ENCODE measurements around the gene BLVRB. TPM values are rescaled to one million over a fixed set of nuclear protein-coding genes. Genes with fewer than 3 reads are reported as not detected.
"Not testable (repeated sequence)": the region's sequence is repeated elsewhere in the genome, so short reads cannot be mapped to it uniquely, and the experiment has no call there.

Gene BLVRB
- total RNA-seq, 2 experiments from 2014 or later, result 15.1 to 16.5 TPM

- no peaks in the 10 kb centered on the region for H3K27me3 Mint-ChIP-seq (ENCODE audit: low read depth)
- POLR2A ChIA-PET, result interaction anchor here (2.5 to 4.3 kb wide), 3 partner anchors 18 to 24 kb away, joined by 12 to 29 read pairs (median 24); partner anchors contain the start of genes BLVRB and SERTAD1
- no peak for DNase-seq
- H3K4me3 Mint-ChIP-seq, result peak overlapping the region; percentile 98
- peak overlapping the region; percentile 98 for H3K27ac Mint-ChIP-seq
- peaks cover 16% of the 10 kb centered on the region for H3K36me3 Mint-ChIP-seq (ENCODE audit: low read depth)
- H3K9me3 Mint-ChIP-seq (ENCODE audit: insufficient read depth), result no peaks in the 10 kb centered on the region
- ATAC-seq, result no peak
- H3K4me1 Mint-ChIP-seq (ENCODE audit: low read depth), result peaks cover 18% of the 10 kb centered on the region
- CTCF ChIA-PET, result interaction anchor here (0.6 to 3.4 kb wide), 3 partner anchors 20 to 139 kb away, joined by 5 to 30 read pairs (median 21); partner anchors contain the start of gene BLVRB
Observed at GRCh38 chr19:40444825-40445312, 20.7 kb downstream of the BLVRB start.

- CTCF ChIA-PET, result interaction anchor here (1.5 to 3.4 kb wide), 3 partner anchors 20 to 139 kb away, joined by 6 to 30 read pairs (median 21); partner anchors contain the start of gene BLVRB
- Mint-ChIP-seq H3K4me3 (peak within 1 kb of the TSS; percentile 98), H3K27ac (peak within 1 kb of the TSS; percentile 98), H3K27me3 (ENCODE audit: low read depth) (no peaks in the 10 kb centered on the region), H3K9me3 (ENCODE audit: insufficient read depth) (no peaks in the 10 kb centered on the region), H3K4me1 (ENCODE audit: low read depth) (peaks cover 18% of the 10 kb centered on the region), H3K36me3 (ENCODE audit: low read depth) (peaks cover 16% of the 10 kb centered on the region)
- POLR2A ChIA-PET, result interaction anchor here (0.7 to 4.3 kb wide), 8 partner anchors 11 to 146 kb away, joined by 3 to 29 read pairs (median 6); partner anchors contain the start of genes BLVRB and SERTAD1
- ATAC-seq, result peak; percentile 78
- peak; percentile 98 for DNase-seq
Observed at GRCh38 chr19:40444000-40444824, 21.3 kb downstream of the BLVRB start, which contains the start of gene SERTAD3. TSS of gene SERTAD3 (minus strand) at chr19:40444335. CDS start at chr19:40442080, 2,255 bp downstream.

- peak overlapping the region; percentile 98 for H3K27ac Mint-ChIP-seq
- peak; percentile 100 for DNase-seq
- peak overlapping the region; percentile 98 for H3K4me3 Mint-ChIP-seq
- ATAC-seq, result peak; percentile 86
- ChIA-PET CTCF (interaction anchor here (0.9 to 3.4 kb wide), 8 partner anchors 10 to 159 kb away, joined by 3 to 30 read pairs (median 4); partner anchors contain the start of gene BLVRB), POLR2A (interaction anchor here (0.7 to 4.3 kb wide), 12 partner anchors 10 to 1110 kb away, joined by 3 to 29 read pairs (median 5); partner anchors contain the start of genes BLVRB and SERTAD1)
- H3K9me3 Mint-ChIP-seq (ENCODE audit: insufficient read depth), result no peaks in the 10 kb centered on the region
- no peaks in the 10 kb centered on the region for H3K27me3 Mint-ChIP-seq (ENCODE audit: low read depth)
- H3K4me1 Mint-ChIP-seq (ENCODE audit: low read depth), result peaks cover 18% of the 10 kb centered on the region
- H3K36me3 Mint-ChIP-seq (ENCODE audit: low read depth), result peaks cover 16% of the 10 kb centered on the region
Observed at GRCh38 chr19:40443131-40443999, 22.2 kb downstream of the BLVRB start.

GRCh38 chr19:40442328-40443130 lies 23.0 kb downstream of the BLVRB start:
- H3K27ac Mint-ChIP-seq, result peak overlapping the region; percentile 98
- no peaks in the 10 kb centered on the region for H3K9me3 Mint-ChIP-seq (ENCODE audit: insufficient read depth)
- H3K36me3 Mint-ChIP-seq (ENCODE audit: low read depth), result peaks cover 16% of the 10 kb centered on the region
- H3K27me3 Mint-ChIP-seq (ENCODE audit: low read depth), result no peaks in the 10 kb centered on the region
- H3K4me3 Mint-ChIP-seq, result peak overlapping the region; percentile 98
- peaks cover 18% of the 10 kb centered on the region for H3K4me1 Mint-ChIP-seq (ENCODE audit: low read depth)
- CTCF ChIA-PET, result interaction anchor here (0.9 to 3.4 kb wide), 8 partner anchors 9 to 160 kb away, joined by 3 to 30 read pairs (median 4); partner anchors contain the start of gene BLVRB
- DNase-seq (no peak), ATAC-seq (no peak)
- POLR2A ChIA-PET, result interaction anchor here (0.8 to 4.3 kb wide), 10 partner anchors 9 to 1111 kb away, joined by 3 to 29 read pairs (median 6); partner anchors contain the start of genes BLVRB and SERTAD1

- H3K27ac Mint-ChIP-seq, result peak overlapping the region; percentile 98
- peaks cover 18% of the 10 kb centered on the region for H3K4me1 Mint-ChIP-seq (ENCODE audit: low read depth)
- peak overlapping the region; percentile 98 for H3K4me3 Mint-ChIP-seq
- ChIA-PET POLR2A (interaction anchor here (3.4 to 4.3 kb wide), 2 partner anchors 15 to 21 kb away, joined by 24 to 29 read pairs; partner anchors contain the start of gene SERTAD1), CTCF (interaction anchor here (0.9 to 3.4 kb wide), 2 partner anchors 23 to 161 kb away, joined by 4 to 30 read pairs; partner anchors contain the start of gene BLVRB)
- H3K27me3 Mint-ChIP-seq (ENCODE audit: low read depth), result no peaks in the 10 kb centered on the region
- peaks cover 16% of the 10 kb centered on the region for H3K36me3 Mint-ChIP-seq (ENCODE audit: low read depth)
- DNase-seq (no peak), ATAC-seq (no peak)
- H3K9me3 Mint-ChIP-seq (ENCODE audit: insufficient read depth), result no peaks in the 10 kb centered on the region
Observed at GRCh38 chr19:40441719-40442253, 23.8 kb downstream of the BLVRB start.

- ChIA-PET POLR2A (interaction anchor here (0.6 kb wide), 1 partner anchor 12 kb away, joined by 4 read pairs; the partner anchor contains the start of gene SERTAD1), CTCF (interaction anchor here (0.9 to 2.3 kb wide), 4 partner anchors 12 to 27 kb away, joined by 3 to 6 read pairs (median 4); partner anchors contain the start of genes BLVRB and SERTAD1)
- Mint-ChIP-seq H3K27me3 (ENCODE audit: low read depth) (no peaks in the 10 kb centered on the region), H3K9me3 (ENCODE audit: insufficient read depth) (no peaks in the 10 kb centered on the region), H3K4me3 (no peak overlapping the region), H3K27ac (no peak overlapping the region), H3K4me1 (ENCODE audit: low read depth) (peaks cover 22% of the 10 kb centered on the region), H3K36me3 (ENCODE audit: low read depth) (peaks cover 13% of the 10 kb centered on the region)
- no peak for ATAC-seq
- no peak for DNase-seq
Observed at GRCh38 chr19:40438284-40438683, 27.3 kb downstream of the BLVRB start.

- CTCF ChIA-PET, result interaction anchor here (0.8 to 3.6 kb wide), 6 partner anchors 9 to 30 kb away, joined by 3 to 21 read pairs (median 3); no protein-coding TSS in a partner anchor
- H3K27ac Mint-ChIP-seq, result peak overlapping the region; percentile 95
- DNase-seq (peak; percentile 67), ATAC-seq (peak; percentile 96)
- no peaks in the 10 kb centered on the region for H3K9me3 Mint-ChIP-seq (ENCODE audit: insufficient read depth)
- H3K36me3 Mint-ChIP-seq (ENCODE audit: low read depth), result no peaks in the 10 kb centered on the region
- H3K27me3 Mint-ChIP-seq (ENCODE audit: low read depth), result no peaks in the 10 kb centered on the region
- peak overlapping the region; percentile 84 for H3K4me3 Mint-ChIP-seq
- POLR2A ChIA-PET, result interaction anchor here (1.5 kb wide), 1 partner anchor 10 kb away, joined by 7 read pairs; the partner anchor contains the start of gene SERTAD3
- H3K4me1 Mint-ChIP-seq (ENCODE audit: low read depth), result peaks cover 15% of the 10 kb centered on the region
Observed at GRCh38 chr19:40433391-40434216, 31.9 kb downstream of the BLVRB start.

- H3K27me3 Mint-ChIP-seq (ENCODE audit: low read depth); DNase-seq; H3K36me3 Mint-ChIP-seq (ENCODE audit: low read depth); ATAC-seq; H3K9me3 Mint-ChIP-seq (ENCODE audit: insufficient read depth): not testable (repeated sequence)
- ChIA-PET CTCF (interaction anchor here (0.8 to 3.6 kb wide), 3 partner anchors 8 to 12 kb away, joined by 3 to 21 read pairs (median 3); no protein-coding TSS in a partner anchor), POLR2A (interaction anchor here (0.9 to 1.5 kb wide), 2 partner anchors 10 to 162 kb away, joined by 7 read pairs; partner anchors contain the start of gene SERTAD3)
- peaks cover 15% of the 10 kb centered on the region for H3K4me1 Mint-ChIP-seq (ENCODE audit: low read depth)
- peak overlapping the region; percentile 95 for H3K27ac Mint-ChIP-seq
- peak overlapping the region; percentile 84 for H3K4me3 Mint-ChIP-seq
Observed at GRCh38 chr19:40432760-40433159, 32.8 kb downstream of the BLVRB start.

- peaks cover 15% of the 10 kb centered on the region for H3K4me1 Mint-ChIP-seq (ENCODE audit: low read depth)
- no peaks in the 10 kb centered on the region for H3K9me3 Mint-ChIP-seq (ENCODE audit: insufficient read depth)
- no peaks in the 10 kb centered on the region for H3K27me3 Mint-ChIP-seq (ENCODE audit: low read depth)
- H3K27ac Mint-ChIP-seq, result no peak overlapping the region
- ATAC-seq, result no peak
- ChIA-PET CTCF (interaction anchor here (0.6 to 3.6 kb wide), 2 partner anchors 11 kb away, joined by 3 to 21 read pairs; no protein-coding TSS in a partner anchor), POLR2A (interaction anchor here (1.7 kb wide), 1 partner anchor 11 kb away, joined by 4 read pairs; no protein-coding TSS in a partner anchor)
- H3K36me3 Mint-ChIP-seq (ENCODE audit: low read depth), result no peaks in the 10 kb centered on the region
- no peak for DNase-seq
- H3K4me3 Mint-ChIP-seq, result no peak overlapping the region
Observed at GRCh38 chr19:40431698-40432097, 33.8 kb downstream of the BLVRB start.

Measured in activated CD8-positive, alpha-beta T cell treated with anti-CD3 and anti-CD28 coated beads, Interleukin-2, amount 10 ng/mL, durations not matched to agents 7 days and 5 days (primary cell).